GM18867 (cell line): Measurements from ENCODE around the gene TMSB4X.
A peak's percentile ranks its signal among the peaks of the same experiment; 100 is the strongest.
"Not testable (repeated sequence)": the region's sequence is repeated elsewhere in the genome, so short reads cannot be mapped to it uniquely, and the experiment has no call there.

Experiments used
- ATAC-seq: cut with Tn5 transposase; IDR thresholded peaks from one replicate; pipeline ENCODE4 v1.9.1; 2021; ENCODE audit warnings: mild to moderate bottlenecking, moderate library complexity; ENCODE audit not compliant: unreplicated experiment

TMSB4X gene

DNA sequence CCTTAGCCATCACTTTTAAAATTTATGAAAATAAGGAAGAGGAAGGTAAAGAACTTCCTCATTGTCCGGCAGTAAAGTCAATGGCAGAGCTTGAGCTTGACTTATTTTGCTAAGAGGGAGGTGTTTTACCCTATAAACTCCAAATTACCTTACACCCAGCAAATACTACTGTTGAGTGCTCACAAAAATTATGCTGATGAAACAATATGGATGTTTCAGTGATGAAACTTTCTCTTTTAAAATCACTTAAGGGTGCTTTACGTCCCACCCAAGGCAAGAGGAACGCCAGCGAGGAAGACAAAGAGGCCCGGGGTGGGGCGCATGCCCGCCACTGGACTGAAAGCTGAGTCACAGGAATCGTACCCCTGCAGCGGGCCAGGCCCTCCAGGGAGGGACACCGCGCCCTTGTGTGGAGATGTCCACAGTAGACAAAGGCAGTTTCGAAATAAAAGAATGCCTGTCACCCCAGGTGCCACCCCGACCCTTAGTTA, 560 bp upstream of the TMSB4X start:
- ATAC-seq = peak; percentile 12

DNA sequence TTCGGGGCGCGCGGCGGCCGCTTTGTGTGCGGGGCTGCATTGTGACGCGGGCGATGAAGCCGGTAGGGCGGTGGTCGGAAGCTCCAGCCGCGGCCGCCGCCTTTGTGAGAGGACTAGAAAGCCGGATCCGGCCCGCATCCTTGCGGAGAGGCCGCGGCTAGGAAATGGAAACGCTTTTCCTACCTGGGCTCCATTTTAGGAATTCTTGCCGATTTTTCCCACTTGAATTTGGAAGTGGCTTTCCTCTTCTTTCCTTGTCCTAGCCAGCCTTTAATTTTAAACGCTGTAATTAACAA, 708 bp downstream of the TMSB4X start:
- no peak for ATAC-seq

DNA sequence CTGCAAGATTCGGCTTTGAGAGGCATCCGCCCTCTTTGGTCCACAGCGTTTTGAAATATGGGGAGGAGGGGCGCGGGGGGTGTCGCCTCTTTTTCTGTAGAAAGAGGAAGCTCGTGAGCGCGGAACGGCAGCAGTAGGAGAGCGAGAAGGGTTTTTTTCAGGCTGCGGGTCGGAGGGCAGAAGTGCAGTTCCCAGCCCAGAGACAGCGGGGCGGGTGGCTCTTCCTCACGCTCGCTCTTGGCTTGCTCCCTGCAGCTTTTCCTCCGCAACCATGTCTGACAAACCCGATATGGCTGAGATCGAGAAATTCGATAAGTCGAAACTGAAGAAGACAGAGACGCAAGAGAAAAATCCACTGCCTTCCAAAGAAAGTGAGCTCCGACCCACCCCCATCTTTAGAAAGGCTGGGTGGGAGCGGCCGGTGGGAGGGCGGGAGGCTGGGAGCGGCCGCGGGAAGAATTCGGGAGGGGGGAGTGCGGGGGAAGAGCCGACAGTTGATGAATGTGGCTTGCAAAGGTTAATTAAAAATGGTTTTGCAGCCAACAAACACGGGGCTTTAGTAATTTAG, 1.2 kb downstream of the TMSB4X start:
- no peak for ATAC-seq

DNA sequence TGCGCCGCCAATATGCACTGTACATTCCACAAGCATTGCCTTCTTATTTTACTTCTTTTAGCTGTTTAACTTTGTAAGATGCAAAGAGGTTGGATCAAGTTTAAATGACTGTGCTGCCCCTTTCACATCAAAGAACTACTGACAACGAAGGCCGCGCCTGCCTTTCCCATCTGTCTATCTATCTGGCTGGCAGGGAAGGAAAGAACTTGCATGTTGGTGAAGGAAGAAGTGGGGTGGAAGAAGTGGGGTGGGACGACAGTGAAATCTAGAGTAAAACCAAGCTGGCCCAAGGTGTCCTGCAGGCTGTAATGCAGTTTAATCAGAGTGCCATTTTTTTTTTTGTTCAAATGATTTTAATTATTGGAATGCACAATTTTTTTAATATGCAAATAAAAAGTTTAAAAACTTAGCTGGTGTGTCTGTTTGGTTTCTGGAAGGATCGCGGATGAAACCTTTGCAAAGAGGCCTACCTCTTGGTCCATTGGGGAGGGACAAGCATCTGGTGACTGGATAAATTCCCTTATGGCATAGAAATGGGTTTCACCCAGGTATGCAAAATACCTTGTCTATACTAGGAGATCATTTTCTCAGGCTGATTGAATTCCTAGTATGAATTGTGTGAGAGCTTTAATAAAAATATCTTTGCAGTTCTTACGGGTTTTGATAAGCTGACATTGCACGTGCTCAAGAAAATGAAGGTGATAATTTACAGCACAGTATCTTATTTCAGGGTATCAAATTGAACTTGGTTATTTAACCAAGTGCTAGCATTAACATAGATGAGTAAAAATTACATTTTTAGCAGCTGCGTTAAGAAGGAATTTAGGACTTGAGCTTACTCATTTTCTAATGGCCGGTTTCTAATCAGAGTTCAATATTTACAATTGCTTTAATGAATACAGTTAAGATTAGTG, 2.2 kb downstream of the TMSB4X start:
- ATAC-seq = not testable (repeated sequence)

DNA sequence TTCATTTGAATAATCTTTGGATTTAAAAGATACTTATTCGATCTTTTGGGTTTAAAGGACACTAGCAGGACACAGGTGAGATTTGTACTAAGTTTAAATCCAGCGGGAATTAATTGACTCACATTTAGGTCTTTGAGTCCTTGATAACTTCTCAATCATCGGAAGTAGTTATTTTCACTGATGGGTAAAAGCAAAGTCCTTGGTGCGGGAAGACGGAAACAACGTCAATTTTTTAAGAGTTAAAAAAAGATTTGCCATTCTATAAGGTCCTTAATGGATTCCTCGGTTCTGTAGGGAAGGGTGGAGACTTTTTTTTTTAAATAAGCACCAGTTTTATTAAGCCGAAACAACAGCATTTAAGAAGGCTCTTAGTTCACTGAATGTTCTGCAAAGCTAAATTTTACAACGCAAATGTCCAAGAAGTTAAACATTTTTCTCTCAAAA, 2.9 kb downstream of the TMSB4X start:
- peak; percentile 8 for ATAC-seq

DNA sequence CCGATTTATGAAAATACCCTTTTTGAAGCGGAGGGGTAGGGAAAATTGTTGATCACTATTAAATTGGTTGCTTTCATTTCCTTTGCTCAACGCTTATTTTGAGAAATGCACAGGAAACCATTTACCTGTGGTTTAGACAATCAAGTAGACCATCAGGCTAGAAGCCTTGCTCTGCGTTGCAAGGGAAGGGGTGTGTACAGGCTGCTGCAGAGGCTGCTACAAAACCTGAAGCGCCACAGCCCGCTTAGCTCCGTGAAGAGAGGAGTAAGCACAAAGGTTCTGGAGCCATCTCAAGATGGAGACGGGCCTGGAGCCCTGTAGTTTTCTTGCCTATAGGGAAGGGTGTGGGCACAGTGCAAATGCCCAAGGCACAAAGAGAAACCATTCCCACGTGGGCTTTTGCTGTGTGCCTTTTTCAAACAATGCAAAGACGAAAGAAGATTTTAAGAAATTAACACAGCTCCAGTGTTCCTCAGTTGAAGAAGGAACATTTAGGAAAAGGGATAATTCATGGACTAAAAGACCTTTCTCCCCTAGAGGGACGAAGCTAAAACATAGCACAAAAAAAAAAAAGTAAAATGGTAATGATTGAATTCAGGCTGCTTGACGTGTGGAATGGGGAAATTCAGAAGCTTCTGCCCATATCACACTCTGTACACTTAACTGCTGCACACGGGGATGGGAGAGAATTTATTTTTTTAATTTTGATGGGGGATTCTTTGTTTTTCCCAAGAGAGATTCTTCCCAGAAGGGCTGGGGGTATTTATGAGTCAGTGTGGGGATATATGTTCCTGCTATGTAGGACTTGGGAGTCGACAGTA, 3.5 kb downstream of the TMSB4X start:
- ATAC-seq = peak; percentile 54

DNA sequence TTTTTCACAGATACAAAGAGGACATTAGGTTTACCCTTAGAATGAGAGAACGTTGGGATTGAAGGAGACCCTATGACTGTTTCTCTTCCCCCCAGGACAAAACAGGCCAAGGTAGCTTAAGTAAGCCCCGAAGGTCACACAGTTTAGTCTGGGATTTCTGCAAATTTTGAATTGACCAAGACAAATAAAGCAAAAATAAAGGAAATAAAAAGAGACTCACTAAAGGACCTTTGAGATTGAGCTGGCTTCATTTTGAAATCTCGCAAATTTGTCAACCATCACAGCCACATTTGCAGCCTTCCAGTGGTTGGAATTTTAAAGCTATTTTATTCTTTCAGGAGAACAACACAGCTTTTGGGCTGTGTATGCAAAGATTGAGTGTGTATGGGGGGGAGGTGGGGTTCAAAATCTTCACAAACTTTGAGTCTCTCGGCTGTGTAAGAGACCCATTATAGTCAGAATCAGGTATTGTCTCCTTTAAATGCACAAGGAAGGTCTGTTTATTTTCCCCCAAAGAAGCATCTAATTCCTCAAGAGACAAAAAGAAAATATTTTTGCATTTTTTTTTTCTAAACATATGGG, 4.2 kb downstream of the TMSB4X start:
- ATAC-seq = no peak

DNA sequence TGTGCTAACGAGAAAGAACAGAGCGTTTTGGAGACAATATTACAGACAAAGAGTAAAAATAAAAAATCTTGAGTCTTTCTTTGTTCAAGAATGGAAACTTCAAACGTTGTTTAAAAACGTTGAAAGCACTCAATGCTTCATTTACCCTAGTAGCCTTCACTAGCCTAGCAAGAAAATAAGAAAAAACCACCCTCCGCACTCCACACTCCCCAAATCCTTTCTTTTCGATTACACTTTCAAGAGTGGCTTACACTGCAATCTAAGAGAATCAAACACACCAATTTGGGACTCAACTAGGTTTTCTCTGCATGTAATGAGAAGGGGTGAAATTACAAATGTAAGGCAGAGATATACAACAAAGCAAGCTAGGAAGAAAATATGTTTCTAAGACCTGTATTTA, 4.7 kb downstream of the TMSB4X start:
- ATAC-seq = no peak

DNA sequence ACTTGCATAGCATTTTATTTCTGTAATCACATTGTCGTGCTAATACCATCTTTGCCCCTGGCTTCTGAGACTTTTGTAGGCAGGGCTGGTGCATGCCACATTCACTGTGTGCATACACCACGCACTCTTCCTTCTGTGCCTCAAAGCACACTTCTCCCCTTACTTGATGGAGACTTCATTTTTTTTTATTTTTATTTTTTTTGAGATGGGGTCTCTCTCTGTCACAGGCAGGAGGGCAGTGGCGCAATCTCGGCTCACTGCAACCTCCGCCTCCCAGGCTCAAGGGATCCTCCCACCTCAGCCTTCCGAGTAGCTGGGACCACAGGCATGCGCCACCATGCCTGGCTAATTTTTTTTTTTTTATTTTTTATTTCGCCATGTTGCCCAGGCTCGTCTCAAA, 5.1 kb downstream of the TMSB4X start:
- not testable (repeated sequence) for ATAC-seq

DNA sequence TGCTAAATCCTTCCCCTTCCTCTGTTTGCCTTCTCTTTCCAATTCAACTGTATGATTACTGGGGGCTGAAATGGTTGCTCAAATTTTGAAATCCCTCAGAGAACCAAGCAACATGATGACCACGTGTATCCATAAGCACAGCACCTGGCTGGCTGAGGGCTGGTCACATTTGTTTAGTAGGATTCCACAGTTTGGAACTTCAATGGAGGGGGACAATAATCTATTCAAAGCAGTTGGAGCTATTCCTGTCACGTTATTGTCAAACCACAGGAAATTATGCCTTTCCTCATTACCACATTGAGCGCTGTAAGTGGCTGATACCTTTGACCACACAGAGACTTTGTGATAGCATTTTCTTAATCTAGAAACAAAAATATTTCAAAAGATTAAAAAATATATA, 7.0 kb downstream of the TMSB4X start:
- no peak for ATAC-seq

DNA sequence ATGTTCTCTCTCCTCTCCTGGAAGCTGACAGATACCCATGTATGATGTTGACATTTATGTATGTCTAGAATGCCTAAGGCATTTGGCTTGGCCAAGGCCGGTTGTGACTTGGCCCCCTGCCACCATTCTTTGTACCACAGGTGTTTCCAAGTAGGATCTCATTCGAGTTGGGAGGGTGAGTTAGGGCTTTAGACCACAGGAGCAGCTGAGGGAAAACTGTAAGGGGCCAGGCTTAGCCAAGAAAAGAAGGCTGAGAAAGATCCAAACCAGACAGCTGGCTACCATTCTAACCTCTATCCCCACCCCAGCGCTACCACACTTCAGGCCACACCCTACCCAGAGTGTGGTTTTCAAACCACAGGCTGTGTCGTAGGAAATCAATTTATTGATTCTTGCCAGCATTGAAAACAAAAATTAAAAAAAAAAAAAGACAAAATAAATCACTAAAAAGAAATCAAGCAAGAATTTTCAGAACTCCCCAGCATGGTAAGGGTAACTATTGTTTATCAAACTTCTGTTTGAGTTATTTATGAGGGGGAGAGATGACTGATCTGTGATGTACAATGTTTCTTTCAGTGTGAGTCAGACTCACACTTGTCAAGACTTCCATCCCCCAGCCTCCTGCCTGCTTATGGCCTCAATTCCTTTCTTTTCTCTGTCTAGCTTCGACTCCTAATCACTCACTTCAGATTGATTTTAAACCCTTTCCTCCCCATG, 9.9 kb downstream of the TMSB4X start:
- ATAC-seq = peak; percentile 78

DNA sequence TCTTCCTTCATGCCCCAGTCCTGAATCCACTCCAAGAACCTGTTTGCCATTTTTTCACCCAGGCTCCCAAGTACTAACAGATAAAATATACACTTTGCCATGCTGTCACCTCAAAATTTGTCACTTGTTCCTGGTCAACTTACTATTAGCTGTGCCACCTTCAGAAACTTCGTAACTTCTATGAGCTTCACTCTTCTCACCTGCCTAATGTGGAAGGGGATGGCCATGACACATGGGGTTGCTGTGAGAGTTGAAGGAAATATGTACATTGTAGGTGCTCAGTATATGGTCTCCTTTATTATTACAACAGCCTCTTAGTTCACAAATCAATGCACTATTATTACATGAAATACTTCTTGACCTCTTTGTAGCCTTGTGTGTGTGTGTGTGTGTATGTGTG, 10.4 kb downstream of the TMSB4X start:
- ATAC-seq = no peak

DNA sequence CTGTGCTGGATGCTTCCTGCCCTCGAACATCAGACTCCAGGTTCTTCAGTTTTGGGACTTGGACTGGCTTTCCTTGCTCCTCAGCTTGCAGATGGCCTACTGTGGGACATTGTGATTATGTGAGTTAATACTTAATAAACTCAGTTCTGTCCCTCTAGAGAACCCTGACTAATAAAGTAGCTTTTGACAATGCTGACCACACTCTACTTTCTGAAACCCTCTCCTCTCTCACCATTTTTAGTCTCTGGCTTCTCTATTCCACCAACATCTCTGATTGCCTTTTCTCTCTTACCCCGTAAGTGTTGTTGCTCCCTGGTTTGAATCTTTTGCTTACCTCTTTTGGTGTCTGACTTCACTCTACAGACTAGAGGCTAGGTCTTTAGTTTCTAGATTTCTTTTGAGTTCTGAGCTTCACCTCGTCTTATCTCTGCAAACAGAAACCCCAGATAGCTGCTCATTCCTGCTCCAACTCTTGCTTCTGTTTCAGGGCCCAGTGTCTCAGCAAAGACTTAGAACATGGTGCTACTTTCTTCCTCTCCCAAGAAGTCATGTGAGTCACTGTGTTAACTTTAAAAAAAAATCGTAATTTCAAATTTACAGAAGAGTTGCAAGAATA, 11.4 kb downstream of the TMSB4X start:
- peak; percentile 47 for ATAC-seq

DNA sequence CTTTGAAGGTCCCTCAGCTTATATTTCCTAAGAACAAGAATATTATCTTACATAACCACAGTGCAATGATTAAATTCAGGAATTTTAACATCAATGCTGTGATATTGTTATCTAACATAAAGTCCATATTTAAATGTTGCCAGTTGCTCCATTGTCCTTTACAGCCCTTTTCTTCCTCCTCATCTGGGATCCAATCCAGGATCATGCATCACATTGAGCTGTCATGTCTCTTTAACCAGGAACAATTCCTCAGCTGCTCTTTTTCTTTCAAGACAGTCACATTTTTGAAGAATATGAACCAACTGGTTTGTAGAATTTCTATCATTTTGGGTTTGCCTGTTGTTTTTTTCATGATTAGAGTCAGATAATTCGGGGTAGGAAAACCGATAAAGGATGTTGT, 12.0 kb downstream of the TMSB4X start:
- no peak for ATAC-seq

DNA sequence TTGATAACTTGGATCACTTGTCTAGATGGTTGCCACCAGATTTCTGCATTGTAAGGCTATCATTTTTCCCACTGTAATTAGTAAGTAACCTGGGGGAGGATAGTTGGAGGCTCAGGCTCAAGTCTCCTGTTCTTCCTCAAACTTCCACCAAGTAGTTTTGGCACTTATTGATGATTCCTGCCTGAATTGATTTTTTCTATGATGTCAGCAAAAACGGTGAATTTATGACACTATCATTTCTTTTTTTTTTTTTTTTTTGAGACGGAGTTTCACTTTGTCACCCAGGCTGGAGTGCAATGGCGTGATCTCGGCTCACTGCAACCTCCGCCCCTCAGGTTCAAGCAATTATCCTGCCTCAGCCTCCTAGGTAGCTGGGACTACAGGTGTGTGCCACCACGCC, 12.4 kb downstream of the TMSB4X start:
- no peak for ATAC-seq

DNA sequence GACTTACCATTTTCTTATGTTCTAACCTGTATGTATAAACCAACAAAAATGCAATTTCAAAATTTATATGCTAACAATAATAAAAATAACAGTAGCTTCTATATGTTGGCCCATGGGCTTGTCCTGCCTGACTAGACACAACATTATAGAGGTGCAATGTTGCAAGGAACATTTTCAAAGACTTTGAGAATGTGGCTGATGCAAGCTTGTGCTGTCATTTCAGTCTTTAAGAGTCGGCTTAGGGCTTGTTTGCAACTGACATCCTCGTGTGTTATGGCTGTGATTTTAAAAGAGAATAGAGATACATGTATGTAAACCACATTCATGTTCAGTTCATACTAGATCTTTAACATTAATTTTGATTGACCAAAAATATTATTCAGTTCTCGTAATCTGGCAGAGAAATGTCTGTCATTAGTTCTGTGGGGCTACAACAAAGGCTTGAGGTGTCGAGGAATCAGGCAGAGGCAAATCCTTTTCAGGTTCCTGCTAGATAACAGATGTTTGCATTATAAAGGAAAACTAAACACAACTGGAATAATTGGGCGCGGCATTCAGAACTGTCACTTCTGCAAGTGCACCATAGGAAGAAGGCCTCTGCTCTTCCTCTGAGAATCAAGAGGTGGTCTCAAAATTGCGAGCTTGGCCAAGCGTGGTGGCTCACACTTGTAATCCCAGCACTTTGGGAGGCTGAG, 13.1 kb downstream of the TMSB4X start:
- ATAC-seq = no peak

DNA sequence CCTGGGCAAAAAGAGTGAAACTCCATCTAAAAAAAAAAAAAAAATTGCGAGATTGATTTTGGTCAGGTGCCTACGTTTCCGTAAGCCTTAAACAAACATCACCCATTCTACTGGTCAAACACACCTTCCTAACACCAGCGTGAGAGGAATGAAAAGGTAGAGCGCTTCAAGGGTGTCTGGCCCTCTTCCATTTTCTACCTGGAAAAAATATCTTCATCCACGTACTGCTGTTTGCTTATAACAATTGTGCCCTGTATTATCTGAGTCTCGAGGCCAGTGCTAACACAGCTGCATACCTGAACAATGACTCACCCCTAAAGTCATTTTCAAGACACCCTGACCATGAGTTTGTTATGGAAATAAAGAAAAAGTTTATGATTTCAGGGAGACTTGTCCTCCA, 13.9 kb downstream of the TMSB4X start:
- no peak for ATAC-seq

DNA sequence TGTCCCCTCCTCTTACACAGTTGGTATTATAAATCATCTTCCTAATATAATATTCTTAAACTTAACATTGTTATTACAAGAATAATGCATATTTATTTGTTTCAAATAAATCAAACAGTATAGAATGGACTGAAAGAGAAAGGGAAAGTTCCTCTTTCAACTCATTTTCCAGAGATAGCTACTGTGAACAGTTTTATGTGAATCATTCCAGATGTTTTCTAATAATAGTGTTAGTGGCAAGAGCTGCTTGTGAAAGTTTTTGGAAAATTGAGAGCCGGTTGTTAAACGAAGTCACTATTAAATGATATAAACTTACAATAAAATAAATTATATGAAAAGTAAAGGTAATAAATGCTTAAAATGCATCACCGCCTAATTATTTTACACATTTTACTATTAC, 14.6 kb downstream of the TMSB4X start:
- ATAC-seq = no peak

DNA sequence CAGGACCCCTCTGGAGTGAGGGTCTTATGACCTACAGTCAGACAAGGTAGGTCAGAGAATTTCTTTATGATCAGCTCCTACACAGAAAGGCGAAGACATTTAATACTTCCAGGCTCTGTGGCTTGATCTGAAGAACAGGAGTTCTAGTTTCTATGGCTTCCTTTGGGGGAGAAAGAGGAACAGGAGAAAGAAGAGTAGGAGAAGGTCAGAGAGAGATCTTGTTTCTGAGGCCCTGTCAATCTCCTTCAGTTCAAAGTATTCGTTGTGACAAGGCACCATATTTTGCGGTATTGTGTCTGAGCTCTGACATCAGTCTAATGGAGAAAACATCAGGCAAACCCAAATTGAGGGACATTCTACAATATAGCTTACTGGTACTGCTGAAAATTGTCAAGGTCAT, 16.7 kb downstream of the TMSB4X start:
- no peak for ATAC-seq
